NCI-H1436 treated with DMSO at 0.1 percent for 48 hours (cell line): ENCODE data around the gene TENM4.

Experiments used
- DNase-seq: peaks from one replicate; lab custom pipeline; 2025; lab: John Stamatoyannopoulos, UW

The TENM4 gene

GRCh38 chr11:78809931-78810541 lies 630.8 kb downstream of the TENM4 start:
- DNase-seq = no peak

DNA sequence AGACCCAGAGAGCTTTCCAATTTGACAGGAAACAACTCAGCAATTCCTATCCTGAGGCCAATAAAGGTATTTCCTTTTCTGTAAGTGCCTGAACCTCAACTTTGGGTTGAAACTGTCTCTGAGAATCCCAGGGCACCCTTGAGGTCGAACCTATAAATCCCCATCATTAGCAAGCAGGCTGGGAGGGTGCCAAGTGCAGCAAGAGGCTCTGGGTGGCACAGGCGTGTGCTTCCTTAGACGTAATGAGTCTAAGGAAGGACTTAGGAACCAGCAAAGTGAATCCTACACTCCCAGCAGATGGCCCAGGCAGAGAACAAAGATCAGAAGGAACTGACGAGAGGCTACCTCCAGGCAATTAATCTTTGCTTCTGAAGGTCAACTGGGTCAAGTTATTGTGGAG lies 631.9 kb downstream of the TENM4 start:
- no peak for DNase-seq

DNA sequence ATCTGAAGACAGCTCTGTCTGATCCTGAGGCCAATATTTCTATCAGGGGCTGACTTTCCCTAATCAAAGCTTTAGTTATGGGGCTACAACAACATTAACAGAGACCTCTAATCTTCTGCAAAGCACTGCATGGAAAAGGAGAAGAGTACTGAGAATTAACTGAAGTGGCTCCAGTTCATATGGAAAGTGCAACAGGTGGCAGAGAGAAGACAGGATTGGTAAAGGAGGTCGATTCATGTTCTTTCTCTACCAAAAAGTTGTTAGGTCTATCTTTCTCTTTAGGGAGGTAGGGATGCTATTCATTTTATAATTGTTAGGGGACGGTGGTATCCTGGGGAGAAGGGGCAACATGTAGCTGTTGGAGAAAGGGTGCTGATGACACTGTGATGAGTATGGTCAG lies 633.5 kb downstream of the TENM4 start:
- no peak for DNase-seq

GRCh38 chr11:78806214-78807004 lies 634.4 kb downstream of the TENM4 start:
- no peak for DNase-seq

- no peak for DNase-seq
These were observed 635.8 kb downstream of the TENM4 start for GRCh38 chr11:78804991-78805390.

GRCh38 chr11:78803995-78804394 lies 636.8 kb downstream of the TENM4 start:
- no peak for DNase-seq

DNA sequence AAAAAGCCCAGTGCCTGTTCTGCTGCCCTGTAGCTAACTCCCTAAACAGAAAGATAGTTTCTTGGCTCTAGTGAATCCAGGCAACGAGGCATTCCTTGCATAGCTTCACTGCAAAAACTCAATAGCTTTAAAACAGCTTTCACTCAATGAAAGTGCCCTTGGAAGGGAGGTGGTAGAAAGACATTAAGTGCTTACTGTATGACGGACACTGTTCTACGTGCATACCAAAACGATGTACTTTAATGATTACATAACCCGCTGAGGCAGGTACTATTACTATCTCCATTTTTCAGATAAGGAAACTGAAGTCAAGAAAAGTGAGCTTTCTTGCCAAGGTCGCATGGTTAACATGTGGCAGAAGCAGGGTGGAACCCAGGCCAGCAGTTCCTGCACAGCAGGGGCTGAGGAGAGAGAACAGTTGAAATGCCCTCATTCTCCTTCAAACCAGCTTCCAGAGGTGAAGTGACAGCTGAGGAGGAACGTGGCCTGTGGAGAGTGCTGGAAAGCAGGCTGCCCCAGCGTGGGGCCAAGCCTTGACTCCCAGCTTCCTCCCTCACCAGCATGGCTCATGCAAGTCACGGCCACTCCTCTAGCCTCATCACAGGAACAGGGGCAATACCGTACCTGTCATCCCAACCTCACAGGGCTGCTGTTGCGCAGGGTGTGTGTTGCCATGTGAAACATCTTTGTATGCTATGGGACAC lies 638.6 kb downstream of the TENM4 start:
- DNase-seq = no peak

DNA sequence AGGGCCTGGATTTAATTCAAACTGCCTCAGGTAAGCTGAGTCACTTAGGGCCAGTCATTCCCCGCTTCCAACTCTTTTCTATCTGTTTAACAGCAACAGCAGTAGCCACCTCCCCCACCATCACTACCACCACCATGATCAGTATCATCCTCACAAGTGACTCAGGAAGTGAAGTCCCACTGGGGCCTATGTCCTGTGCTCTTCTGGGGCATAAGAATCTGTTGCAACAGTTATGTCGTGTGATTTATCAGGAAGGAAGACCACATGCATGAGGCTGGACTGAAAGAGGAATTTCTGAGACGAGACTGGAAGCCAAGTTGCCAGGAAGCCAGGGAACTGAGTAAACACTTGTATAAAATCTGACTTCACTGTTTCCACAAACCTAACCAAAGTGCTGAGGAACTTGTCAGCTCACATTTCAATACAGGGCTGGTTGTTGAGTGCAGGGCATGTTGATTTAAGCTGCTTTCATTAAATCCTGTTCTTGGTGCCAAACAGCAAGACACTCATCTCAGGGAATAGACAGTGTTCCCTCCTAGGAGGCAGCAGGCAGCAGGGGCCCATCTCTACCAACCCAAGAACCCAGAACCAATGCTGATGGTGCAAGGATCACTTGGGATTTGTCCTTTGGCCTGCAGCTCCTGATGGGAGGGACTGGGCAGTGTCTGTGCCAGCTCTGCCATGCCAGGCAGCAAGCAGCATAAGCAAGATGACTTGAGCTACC lies 639.5 kb downstream of the TENM4 start:
- no peak for DNase-seq

DNA sequence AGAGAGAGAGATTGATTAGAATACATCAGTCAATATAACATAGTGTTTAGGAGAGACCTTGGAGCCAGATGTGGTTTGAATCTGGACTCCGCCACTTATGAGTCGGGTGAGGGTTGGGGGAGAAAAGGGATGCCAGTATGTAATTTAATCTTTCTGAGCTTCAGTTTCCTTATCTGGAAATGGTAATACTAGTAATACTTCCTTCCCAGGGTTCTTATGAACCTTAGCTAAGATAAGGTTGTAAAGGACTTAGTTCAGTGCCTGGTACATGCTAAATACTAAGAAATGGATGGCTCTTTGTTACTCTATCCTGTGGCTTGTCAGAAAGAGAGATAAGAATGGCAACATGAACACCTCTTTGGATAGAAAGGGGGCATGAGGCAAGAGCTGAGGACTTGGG lies 640.1 kb downstream of the TENM4 start:
- DNase-seq = no peak

GRCh38 chr11:78800096-78800690 lies 640.6 kb downstream of the TENM4 start:
- DNase-seq = no peak

DNA sequence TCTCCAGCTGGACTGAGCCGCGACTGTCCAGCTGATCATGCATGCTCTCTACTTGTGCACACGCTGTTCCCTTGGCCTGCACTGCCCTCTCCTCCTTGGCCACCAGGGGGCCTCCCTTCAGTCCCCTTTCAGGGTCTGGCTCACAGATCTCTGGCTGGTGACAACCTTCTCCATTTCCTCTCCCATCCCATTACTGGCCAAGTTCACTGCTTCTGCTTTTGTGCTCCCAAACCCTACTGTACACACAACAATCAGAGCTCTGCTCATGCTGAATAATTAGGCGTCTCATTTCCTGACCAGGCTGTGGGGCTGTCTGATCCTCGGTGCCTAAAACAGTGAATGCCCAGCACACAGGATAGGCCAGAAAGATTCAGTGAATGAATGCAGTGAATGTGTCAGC lies 642.2 kb downstream of the TENM4 start:
- no peak for DNase-seq

DNA sequence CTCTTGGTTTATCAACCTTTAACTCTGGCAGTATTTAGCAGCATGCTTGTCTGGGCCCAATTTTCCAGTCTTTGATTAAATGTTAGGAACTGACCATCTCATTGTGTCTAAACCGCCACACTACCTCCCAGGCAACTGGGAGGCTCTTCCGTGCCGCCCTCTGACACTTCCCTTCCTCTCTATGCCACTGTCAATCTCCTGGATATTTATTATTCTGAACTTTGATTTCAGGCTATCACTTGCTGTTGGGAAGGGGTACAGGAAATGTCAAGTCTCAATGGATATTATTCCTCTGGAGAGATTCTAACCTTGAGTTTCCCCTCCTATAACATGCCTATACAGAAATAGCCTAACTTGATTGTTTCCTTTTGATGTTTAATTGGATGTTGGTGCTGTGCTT lies 643.3 kb downstream of the TENM4 start:
- no peak for DNase-seq

GRCh38 chr11:78796956-78797355 lies 643.9 kb downstream of the TENM4 start:
- DNase-seq = no peak

GRCh38 chr11:78795621-78796261 lies 645.1 kb downstream of the TENM4 start:
- no peak for DNase-seq

- no peak for DNase-seq
These were observed 648.9 kb downstream of the TENM4 start for GRCh38 chr11:78791964-78792363.

GRCh38 chr11:78791254-78791653 lies 649.6 kb downstream of the TENM4 start:
- no peak for DNase-seq

DNA sequence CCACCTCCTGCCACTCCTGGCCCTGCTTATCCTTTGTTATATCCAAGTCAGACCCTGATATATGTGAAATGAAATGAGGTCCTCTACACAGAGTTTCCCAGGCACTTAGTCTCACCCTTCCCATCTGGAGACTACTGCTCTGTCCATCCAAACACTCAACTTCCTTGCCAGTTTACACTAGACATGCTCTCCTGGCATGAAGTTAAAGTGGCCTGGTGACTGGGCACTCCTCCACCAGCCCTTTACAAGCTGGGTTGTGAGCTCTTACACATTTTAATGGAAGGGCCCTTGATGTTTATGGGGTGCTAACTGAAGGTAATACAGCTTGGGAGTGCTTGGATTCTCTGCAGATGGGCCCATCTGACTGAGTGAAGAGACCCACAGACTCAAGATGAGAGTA lies 650.0 kb downstream of the TENM4 start:
- DNase-seq = no peak

GRCh38 chr11:78789375-78789774 lies 651.5 kb downstream of the TENM4 start:
- no peak for DNase-seq

DNA sequence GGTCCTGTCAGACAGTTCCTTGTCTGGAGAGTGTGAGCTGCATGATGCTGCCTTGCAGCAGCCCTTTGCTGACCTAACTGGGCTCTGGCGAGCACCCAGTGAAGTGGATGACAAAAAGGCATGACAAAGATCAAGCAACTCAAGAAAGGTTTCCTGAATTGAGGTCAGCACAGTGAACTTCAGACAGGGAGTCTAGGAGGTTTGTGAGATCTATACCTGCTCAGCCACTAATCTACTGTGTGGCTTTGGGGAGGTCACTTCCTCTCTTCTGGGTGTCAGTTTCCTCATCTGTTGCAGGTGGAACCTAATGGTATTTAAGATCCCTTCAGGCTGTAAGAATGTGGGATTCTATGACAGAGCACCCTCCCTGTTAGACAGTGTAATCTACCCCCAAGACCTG lies 652.3 kb downstream of the TENM4 start:
- DNase-seq = no peak

DNA sequence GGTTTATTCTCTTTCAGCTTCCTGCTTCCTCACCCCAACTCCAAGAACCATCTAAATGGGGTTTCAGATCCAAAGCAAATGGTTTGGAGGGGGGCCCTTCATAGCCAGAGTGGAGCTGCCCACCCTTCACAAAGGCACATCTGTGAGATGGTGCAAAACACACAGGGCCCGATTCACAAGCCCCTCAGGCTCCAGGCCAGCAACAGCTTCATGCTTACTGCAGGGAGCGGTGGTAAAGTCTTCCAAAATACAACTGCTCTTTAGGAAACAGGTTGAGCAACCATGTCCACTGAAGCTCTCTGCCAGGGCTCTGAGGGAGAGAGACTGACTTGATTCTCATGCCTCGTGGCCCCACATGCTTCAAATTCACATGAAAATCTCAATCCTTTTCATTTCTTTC lies 653.1 kb downstream of the TENM4 start:
- DNase-seq = no peak

DNA sequence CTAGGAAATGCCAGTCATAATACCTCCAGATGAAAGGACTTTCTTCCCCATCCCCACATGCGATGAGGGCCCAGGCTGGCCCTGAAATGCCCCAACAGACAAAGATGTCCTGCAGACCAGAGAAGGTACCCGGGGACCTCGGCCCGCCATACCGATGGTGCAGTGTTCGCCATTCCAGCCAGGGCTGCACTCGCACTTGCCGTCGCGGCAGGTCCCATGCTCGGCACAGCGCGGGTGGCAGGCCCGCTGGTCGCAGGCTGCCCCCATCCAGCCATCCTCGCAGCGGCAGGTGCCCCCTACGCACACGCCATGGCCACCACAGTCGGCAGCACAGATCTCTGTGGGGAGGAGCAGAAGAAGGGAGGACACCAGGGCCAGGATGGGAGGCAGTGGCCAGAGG lies 654.1 kb downstream of the TENM4 start:
- no peak for DNase-seq

DNA sequence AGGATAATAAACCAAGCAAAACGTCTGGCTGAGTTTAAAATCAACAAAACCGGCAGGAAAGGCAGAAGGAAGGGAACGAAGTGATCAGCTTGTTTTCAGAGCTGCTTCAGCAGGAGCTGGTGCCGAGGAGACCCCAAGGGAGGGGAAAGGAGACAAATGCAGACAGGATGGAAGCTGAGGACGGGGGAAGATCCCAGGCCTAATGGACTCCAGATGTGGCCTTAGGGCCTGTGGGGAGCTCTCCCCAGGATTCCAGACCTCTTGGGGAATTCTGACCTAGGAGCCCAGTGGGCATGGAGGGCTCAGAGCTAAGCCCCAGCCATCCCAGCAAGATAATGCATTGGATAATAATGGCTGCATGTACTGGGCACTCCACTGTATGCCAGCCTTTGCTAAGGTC lies 654.7 kb downstream of the TENM4 start:
- DNase-seq = no peak
